HL-60 (cell line): Measurements from ENCODE around the gene OSM.

Source experiments
- CTCF ChIP-seq: IDR thresholded peaks from one replicate; pipeline ENCODE4 v1.5.1; 2011; ENCODE audit warnings: low read length, control low read depth, inconsistent platforms; ENCODE audit not compliant: insufficient read depth
- GABPA ChIP-seq: IDR thresholded peaks from 2 replicates; pipeline ENCODE4 v1.6.1; 2012; ENCODE audit warnings: low read depth
- POLR2AphosphoS5 ChIP-seq: IDR thresholded peaks from 2 replicates; pipeline ENCODE4 v1.6.1; 2012; ENCODE audit warnings: low read depth
- SPI1 ChIP-seq: IDR thresholded peaks from 2 replicates; pipeline ENCODE4 v1.6.1; 2012; ENCODE audit warnings: low read depth, mild to moderate bottlenecking, borderline replicate concordance
- TF ChIP-seq, protein P1 (sequence below): IDR thresholded peaks from 2 replicates; pipeline ENCODE4 v1.6.1; 2012; ENCODE audit warnings: low read depth; ENCODE audit not compliant: insufficient replicate concordance

DNA sequence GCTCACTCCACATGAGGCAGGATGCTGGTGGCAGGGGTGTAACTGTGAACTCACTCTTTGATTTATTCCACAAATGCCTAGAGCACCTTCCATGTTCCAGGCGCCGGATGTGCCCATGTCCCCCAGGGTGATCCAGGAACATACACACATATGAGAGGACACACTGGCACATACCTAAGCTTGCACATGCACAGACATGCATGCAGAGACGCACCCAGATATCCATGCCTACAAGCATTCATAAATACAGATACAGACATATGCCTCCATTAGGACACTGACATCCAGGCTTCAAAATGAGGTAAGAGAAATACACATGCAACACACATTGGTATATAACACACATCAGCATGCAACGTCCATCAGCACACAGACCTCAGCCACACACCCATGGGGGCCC, 4.5 kb downstream of the OSM start:
- TF ChIP-seq CTCF, result no peak
- no peak for TF ChIP-seq GABPA
- TF ChIP-seq, protein P1, sequence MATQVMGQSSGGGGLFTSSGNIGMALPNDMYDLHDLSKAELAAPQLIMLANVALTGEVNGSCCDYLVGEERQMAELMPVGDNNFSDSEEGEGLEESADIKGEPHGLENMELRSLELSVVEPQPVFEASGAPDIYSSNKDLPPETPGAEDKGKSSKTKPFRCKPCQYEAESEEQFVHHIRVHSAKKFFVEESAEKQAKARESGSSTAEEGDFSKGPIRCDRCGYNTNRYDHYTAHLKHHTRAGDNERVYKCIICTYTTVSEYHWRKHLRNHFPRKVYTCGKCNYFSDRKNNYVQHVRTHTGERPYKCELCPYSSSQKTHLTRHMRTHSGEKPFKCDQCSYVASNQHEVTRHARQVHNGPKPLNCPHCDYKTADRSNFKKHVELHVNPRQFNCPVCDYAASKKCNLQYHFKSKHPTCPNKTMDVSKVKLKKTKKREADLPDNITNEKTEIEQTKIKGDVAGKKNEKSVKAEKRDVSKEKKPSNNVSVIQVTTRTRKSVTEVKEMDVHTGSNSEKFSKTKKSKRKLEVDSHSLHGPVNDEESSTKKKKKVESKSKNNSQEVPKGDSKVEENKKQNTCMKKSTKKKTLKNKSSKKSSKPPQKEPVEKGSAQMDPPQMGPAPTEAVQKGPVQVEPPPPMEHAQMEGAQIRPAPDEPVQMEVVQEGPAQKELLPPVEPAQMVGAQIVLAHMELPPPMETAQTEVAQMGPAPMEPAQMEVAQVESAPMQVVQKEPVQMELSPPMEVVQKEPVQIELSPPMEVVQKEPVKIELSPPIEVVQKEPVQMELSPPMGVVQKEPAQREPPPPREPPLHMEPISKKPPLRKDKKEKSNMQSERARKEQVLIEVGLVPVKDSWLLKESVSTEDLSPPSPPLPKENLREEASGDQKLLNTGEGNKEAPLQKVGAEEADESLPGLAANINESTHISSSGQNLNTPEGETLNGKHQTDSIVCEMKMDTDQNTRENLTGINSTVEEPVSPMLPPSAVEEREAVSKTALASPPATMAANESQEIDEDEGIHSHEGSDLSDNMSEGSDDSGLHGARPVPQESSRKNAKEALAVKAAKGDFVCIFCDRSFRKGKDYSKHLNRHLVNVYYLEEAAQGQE, result no peak
- no peak for TF ChIP-seq POLR2AphosphoS5
- no peak for TF ChIP-seq SPI1
